Suprapubic skin (tissue), 4 donors: ENCODE measurements around the gene LINGO1. TPM values are rescaled to one million over a fixed set of nuclear protein-coding genes. Genes with fewer than 3 reads are reported as not detected.

Source experiments
- DNase-seq, 2 donors: peaks; one replicate each; pipeline ENCODE4 v3.0.0-alpha.2; 2019; ENCODE audit warnings: low spot score in 2 of 2
- H3K27ac ChIP-seq: fragments of 200-600 bp; sonication (generic); one replicate; pipeline ENCODE4 v1.5.1; 2019
- H3K27me3 ChIP-seq: fragments of 200-600 bp; sonication (generic); one replicate; pipeline ENCODE4 v1.5.1; 2019
- H3K36me3 ChIP-seq: fragments of 200-600 bp; sonication (generic); one replicate; pipeline ENCODE4 v1.5.1; 2019
- H3K4me1 ChIP-seq: fragments of 200-600 bp; sonication (generic); one replicate; pipeline ENCODE4 v1.5.1; 2019
- H3K4me3 ChIP-seq: fragments of 200-600 bp; sonication (generic); one replicate; pipeline ENCODE4 v1.5.1; 2019; ENCODE audit warnings: mild to moderate bottlenecking
- H3K9me3 ChIP-seq: fragments of 200-600 bp; sonication (generic); one replicate; pipeline ENCODE4 v1.5.1; 2019
- CTCF ChIP-seq, 2 donors: fragments of 200-600 bp in 1 of 2; fragments of 450-650 bp in 1 of 2; sonication (generic) in 1 of 2; IDR thresholded peaks; one replicate each; pipeline ENCODE4 v1.5.1; 2016 to 2019; ENCODE audit warnings: antibody characterized with exemption in 2 of 2, mild to moderate bottlenecking in 1 of 2, moderate library complexity in 1 of 2
- EP300 ChIP-seq: sonication (generic); formaldehyde crosslinking; IDR thresholded peaks from one replicate; pipeline ENCODE4 v1.6.1; 2017; ENCODE audit warnings: antibody characterized with exemption
- POLR2A ChIP-seq, 2 donors: fragments of 450-650 bp; IDR thresholded peaks; one replicate each; pipeline ENCODE4 v1.6.1; 2017; ENCODE audit warnings: antibody characterized with exemption in 2 of 2, mild to moderate bottlenecking in 2 of 2, moderate library complexity in 2 of 2
- POLR2AphosphoS5 ChIP-seq, 3 donors: sonication (generic); formaldehyde crosslinking; IDR thresholded peaks; one replicate each; pipeline ENCODE4 v1.6.1; 2017; ENCODE audit warnings: antibody characterized with exemption in 3 of 3
- WGBS: methylation state at CpG from one replicate; pipeline ENCODE4 v1.1.5; 2018; 5-methylcytosine and 5-hydroxymethylcytosine counted together
- total RNA-seq, 4 donors: library from RNA; depleted of rRNA; stranded (reverse); fragments of >200 nt; gene quantifications; one replicate each; pipeline ENCODE4 v1.1.0, GENCODE V29; 2016

LINGO1 gene
- total RNA-seq, 4 donors from 2014 or later = 2.7 to 12.5 (median 4.9) TPM

DNA sequence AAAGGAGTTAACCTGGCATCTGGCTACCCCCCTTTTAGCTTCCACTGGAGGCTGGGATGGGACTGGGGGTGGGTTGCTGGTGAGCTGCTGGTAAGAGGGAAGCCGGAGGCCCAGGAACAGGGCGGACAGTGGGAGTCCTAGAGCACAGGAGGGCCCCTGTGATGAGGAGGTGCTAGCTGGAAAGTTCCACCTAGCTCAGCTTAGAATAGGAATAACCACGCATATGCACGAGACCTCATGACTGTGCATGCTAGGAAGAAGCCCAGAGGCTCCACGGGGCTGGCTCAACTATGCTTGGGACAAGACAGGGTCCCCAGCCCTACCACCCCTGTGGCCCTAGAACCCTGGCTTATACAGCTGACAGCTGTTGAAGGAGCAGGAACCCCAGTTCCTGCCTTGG is 34.1 kb downstream of the LINGO1 start:
- no peak overlapping the region for H3K4me3 ChIP-seq
- DNase-seq = no peak
- H3K27ac ChIP-seq = no peak overlapping the region
- no peaks in the 10 kb centered on the region for H3K27me3 ChIP-seq
- H3K4me1 ChIP-seq = no peaks in the 10 kb centered on the region
- WGBS = 98% methylated on average over 5 of the region's 5 CpGs
- TF ChIP-seq EP300 (no peak), POLR2A (IDR thresholded peaks at IDR 0.05) (no peak), POLR2AphosphoS5 (IDR thresholded peaks at IDR 0.05) (no peak), CTCF (IDR thresholded peaks at IDR 0.05) (no peak)
- no peaks in the 10 kb centered on the region for H3K36me3 ChIP-seq
- H3K9me3 ChIP-seq = no peaks in the 10 kb centered on the region

DNA sequence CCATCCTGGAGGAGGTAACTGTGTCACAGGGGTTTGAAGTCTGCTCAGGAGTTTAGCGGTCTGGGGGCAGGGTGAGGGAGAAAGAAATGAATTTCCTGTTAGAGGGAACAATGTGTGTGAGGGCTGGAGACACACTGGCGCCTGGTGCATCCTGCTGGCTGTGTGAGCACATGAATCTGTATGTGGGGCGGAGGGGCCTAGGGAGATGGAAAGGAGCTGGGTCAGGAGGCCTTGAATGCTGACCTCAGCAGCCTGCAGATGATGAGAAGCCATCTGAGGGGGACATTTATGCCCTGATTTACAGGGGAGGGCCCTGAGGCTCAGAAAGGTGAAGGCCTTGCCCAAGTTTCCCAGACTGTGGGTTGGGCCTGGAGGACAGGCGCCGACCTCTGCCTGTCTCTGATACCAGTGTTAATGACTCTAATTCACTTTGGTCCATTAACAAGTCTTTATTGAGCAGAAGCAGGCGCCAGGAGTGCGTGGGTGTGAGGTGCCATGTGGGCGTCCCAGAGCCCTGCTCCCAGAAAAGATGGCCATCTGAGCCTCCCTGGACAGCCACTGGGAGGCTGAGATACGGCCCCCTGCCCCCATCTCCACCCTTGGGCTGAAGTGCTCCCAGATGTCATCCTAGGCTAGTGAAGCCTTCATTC is 34.8 kb downstream of the LINGO1 start:
- no peaks in the 10 kb centered on the region for H3K27me3 ChIP-seq
- H3K27ac ChIP-seq = no peak overlapping the region
- TF ChIP-seq POLR2A (IDR thresholded peaks at IDR 0.05) = no peak
- no peak for TF ChIP-seq CTCF (IDR thresholded peaks at IDR 0.05)
- no peak for TF ChIP-seq EP300
- TF ChIP-seq POLR2AphosphoS5 (IDR thresholded peaks at IDR 0.05) = no peak
- H3K9me3 ChIP-seq = no peaks in the 10 kb centered on the region
- no peak for DNase-seq
- no peak overlapping the region for H3K4me3 ChIP-seq
- no peaks in the 10 kb centered on the region for H3K4me1 ChIP-seq
- H3K36me3 ChIP-seq = no peaks in the 10 kb centered on the region
- WGBS = 81% methylated on average over 8 of the region's 9 CpGs

- H3K27ac ChIP-seq = no peak overlapping the region
- 94% methylated on average over 15 of the region's 15 CpGs for WGBS
- no peak overlapping the region for H3K4me3 ChIP-seq
- no peaks in the 10 kb centered on the region for H3K27me3 ChIP-seq
- DNase-seq = no peak
- no peaks in the 10 kb centered on the region for H3K4me1 ChIP-seq
- H3K9me3 ChIP-seq = no peaks in the 10 kb centered on the region
- no peak for TF ChIP-seq EP300
- no peak for TF ChIP-seq CTCF (IDR thresholded peaks at IDR 0.05)
- no peak for TF ChIP-seq POLR2A (IDR thresholded peaks at IDR 0.05)
- TF ChIP-seq POLR2AphosphoS5 (IDR thresholded peaks at IDR 0.05) = no peak
- H3K36me3 ChIP-seq = no peaks in the 10 kb centered on the region
Observed at GRCh38 chr15:77596821-77597803, 35.6 kb downstream of the LINGO1 start.

- TF ChIP-seq POLR2A (IDR thresholded peaks at IDR 0.05) = no peak
- TF ChIP-seq POLR2AphosphoS5 (IDR thresholded peaks at IDR 0.05) = no peak
- no peak for TF ChIP-seq EP300
- TF ChIP-seq CTCF (IDR thresholded peaks at IDR 0.05) = no peak
- no peaks in the 10 kb centered on the region for H3K27me3 ChIP-seq
- 75% methylated on average over 5 of the region's 5 CpGs for WGBS
- no peak overlapping the region for H3K27ac ChIP-seq
- no peaks in the 10 kb centered on the region for H3K4me1 ChIP-seq
- no peak overlapping the region for H3K4me3 ChIP-seq
- no peaks in the 10 kb centered on the region for H3K9me3 ChIP-seq
- DNase-seq = no peak
- no peaks in the 10 kb centered on the region for H3K36me3 ChIP-seq
Observed at GRCh38 chr15:77595231-77595630, 37.5 kb downstream of the LINGO1 start.

GRCh38 chr15:77592758-77593157 is 40.0 kb downstream of the LINGO1 start:
- H3K36me3 ChIP-seq = no peaks in the 10 kb centered on the region
- TF ChIP-seq POLR2AphosphoS5 (IDR thresholded peaks at IDR 0.05) (no peak), CTCF (IDR thresholded peaks at IDR 0.05) (no peak), EP300 (no peak), POLR2A (IDR thresholded peaks at IDR 0.05) (no peak)
- H3K4me1 ChIP-seq = no peaks in the 10 kb centered on the region
- H3K4me3 ChIP-seq = no peak overlapping the region
- H3K27ac ChIP-seq = no peak overlapping the region
- no peaks in the 10 kb centered on the region for H3K9me3 ChIP-seq
- DNase-seq = no peak
- no peaks in the 10 kb centered on the region for H3K27me3 ChIP-seq
- 56% methylated on average over 3 of the region's 3 CpGs for WGBS
